C4-2B (cell line): Measurements from ENCODE around the gene SLC10A7.

Experiments
- ZFX ChIP-seq: fragments of 450-650 bp; IDR thresholded peaks from 2 replicates; pipeline ENCODE4 v1.6.1; 2017
- TF ChIP-seq, protein P1 (sequence below): fragments of 450-650 bp; conservative IDR thresholded peaks from 2 replicates; pipeline ENCODE4 v1.5.1; 2017; ENCODE audit warnings: mild to moderate bottlenecking

DNA sequence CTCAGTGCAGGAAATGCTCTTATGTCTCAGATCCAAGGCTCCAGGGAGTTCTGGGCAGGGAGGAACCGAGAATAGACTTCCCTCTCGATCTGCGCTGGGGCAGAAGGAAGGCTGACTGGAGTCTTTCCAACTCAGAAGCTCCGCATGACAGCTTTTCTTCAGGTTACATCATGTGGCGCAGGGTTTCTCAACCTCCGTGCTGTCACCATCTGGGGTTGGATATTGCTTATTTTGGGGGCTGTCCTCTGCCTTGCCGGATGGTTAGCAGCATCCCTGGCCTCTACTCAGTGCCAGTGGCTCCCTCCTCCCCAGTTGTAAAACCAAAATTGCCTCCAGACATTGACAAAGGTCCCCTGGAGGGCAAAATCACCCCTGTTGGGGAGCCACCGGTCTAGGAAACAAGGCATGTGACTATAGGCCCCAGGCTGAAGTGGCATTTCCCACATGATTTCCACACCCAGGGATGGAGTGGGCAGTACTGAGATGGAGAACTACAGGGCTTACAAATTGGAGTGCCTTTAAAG, 286.0 kb downstream of the SLC10A7 start:
- TF ChIP-seq, protein P1, sequence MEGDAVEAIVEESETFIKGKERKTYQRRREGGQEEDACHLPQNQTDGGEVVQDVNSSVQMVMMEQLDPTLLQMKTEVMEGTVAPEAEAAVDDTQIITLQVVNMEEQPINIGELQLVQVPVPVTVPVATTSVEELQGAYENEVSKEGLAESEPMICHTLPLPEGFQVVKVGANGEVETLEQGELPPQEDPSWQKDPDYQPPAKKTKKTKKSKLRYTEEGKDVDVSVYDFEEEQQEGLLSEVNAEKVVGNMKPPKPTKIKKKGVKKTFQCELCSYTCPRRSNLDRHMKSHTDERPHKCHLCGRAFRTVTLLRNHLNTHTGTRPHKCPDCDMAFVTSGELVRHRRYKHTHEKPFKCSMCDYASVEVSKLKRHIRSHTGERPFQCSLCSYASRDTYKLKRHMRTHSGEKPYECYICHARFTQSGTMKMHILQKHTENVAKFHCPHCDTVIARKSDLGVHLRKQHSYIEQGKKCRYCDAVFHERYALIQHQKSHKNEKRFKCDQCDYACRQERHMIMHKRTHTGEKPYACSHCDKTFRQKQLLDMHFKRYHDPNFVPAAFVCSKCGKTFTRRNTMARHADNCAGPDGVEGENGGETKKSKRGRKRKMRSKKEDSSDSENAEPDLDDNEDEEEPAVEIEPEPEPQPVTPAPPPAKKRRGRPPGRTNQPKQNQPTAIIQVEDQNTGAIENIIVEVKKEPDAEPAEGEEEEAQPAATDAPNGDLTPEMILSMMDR = no peak
- TF ChIP-seq ZFX = no peak
